Suprapubic skin (tissue), 4 donors: ENCODE results near the gene DNM3. TPM values are rescaled to one million over a fixed set of nuclear protein-coding genes. Genes with fewer than 3 reads are reported as not detected.

Experiments used
- DNase-seq, 2 donors: peaks; one replicate each; pipeline ENCODE4 v3.0.0-alpha.2; 2019; ENCODE audit warnings: low spot score in 2 of 2
- H3K27ac ChIP-seq: fragments of 200-600 bp; sonication (generic); one replicate; pipeline ENCODE4 v1.5.1; 2019
- H3K27me3 ChIP-seq: fragments of 200-600 bp; sonication (generic); one replicate; pipeline ENCODE4 v1.5.1; 2019
- H3K36me3 ChIP-seq: fragments of 200-600 bp; sonication (generic); one replicate; pipeline ENCODE4 v1.5.1; 2019
- H3K4me1 ChIP-seq: fragments of 200-600 bp; sonication (generic); one replicate; pipeline ENCODE4 v1.5.1; 2019
- H3K4me3 ChIP-seq: fragments of 200-600 bp; sonication (generic); one replicate; pipeline ENCODE4 v1.5.1; 2019; ENCODE audit warnings: mild to moderate bottlenecking
- H3K9me3 ChIP-seq: fragments of 200-600 bp; sonication (generic); one replicate; pipeline ENCODE4 v1.5.1; 2019
- CTCF ChIP-seq, 2 donors: fragments of 200-600 bp in 1 of 2; fragments of 450-650 bp in 1 of 2; sonication (generic) in 1 of 2; IDR thresholded peaks; one replicate each; pipeline ENCODE4 v1.5.1; 2016 to 2019; ENCODE audit warnings: antibody characterized with exemption in 2 of 2, mild to moderate bottlenecking in 1 of 2, moderate library complexity in 1 of 2
- EP300 ChIP-seq: sonication (generic); formaldehyde crosslinking; IDR thresholded peaks from one replicate; pipeline ENCODE4 v1.6.1; 2017; ENCODE audit warnings: antibody characterized with exemption
- POLR2A ChIP-seq, 2 donors: fragments of 450-650 bp; IDR thresholded peaks; one replicate each; pipeline ENCODE4 v1.6.1; 2017; ENCODE audit warnings: antibody characterized with exemption in 2 of 2, mild to moderate bottlenecking in 2 of 2, moderate library complexity in 2 of 2
- POLR2AphosphoS5 ChIP-seq, 3 donors: sonication (generic); formaldehyde crosslinking; IDR thresholded peaks; one replicate each; pipeline ENCODE4 v1.6.1; 2017; ENCODE audit warnings: antibody characterized with exemption in 3 of 3
- WGBS: methylation state at CpG from one replicate; pipeline ENCODE4 v1.1.5; 2018; 5-methylcytosine and 5-hydroxymethylcytosine counted together
- total RNA-seq, 4 donors: library from RNA; depleted of rRNA; stranded (reverse); fragments of >200 nt; gene quantifications; one replicate each; pipeline ENCODE4 v1.1.0, GENCODE V29; 2016

The DNM3 gene
- total RNA-seq, 4 donors from 2014 or later: 1.6 to 11.7 (median 3.7) TPM

GRCh38 chr1:172350856-172351255, 509.6 kb downstream of the DNM3 start:
- Histone ChIP-seq H3K9me3 (no peaks in the 10 kb centered on the region), H3K27ac (no peak overlapping the region), H3K27me3 (no peaks in the 10 kb centered on the region), H3K4me1 (peaks cover 11% of the 10 kb centered on the region), H3K4me3 (no peak overlapping the region), H3K36me3 (no peaks in the 10 kb centered on the region)
- no peak for TF ChIP-seq CTCF (IDR thresholded peaks at IDR 0.05)
- no peak for TF ChIP-seq POLR2AphosphoS5 (IDR thresholded peaks at IDR 0.05)
- TF ChIP-seq EP300: no peak
- DNase-seq: no peak

DNA sequence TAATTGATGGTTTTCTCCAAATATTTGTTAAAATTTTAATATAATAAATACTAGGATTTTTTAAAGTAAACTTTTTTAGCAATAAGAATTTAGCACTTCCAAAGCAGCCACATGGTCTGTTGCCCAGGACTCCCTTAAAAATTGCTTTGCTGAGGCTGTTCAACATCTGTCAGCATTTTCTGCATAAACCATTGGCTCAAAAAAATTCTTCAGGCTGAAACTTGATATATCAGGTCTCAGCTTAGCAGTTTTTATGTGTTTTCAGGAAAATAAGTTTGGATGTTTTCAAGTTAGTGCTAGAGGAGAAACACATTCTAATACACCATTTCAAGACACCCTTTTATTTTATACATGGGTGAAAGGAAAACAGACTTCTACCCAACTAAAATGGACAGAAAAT, 510.0 kb downstream of the DNM3 start:
- Histone ChIP-seq H3K36me3 (no peaks in the 10 kb centered on the region), H3K27me3 (no peaks in the 10 kb centered on the region), H3K9me3 (no peaks in the 10 kb centered on the region), H3K27ac (no peak overlapping the region), H3K4me3 (no peak overlapping the region), H3K4me1 (peaks cover 13% of the 10 kb centered on the region)
- TF ChIP-seq POLR2AphosphoS5 (IDR thresholded peaks at IDR 0.05) (no peak), CTCF (IDR thresholded peaks at IDR 0.05) (no peak), EP300 (no peak), POLR2A (IDR thresholded peaks at IDR 0.05) (no peak)
- no peak for DNase-seq

DNA sequence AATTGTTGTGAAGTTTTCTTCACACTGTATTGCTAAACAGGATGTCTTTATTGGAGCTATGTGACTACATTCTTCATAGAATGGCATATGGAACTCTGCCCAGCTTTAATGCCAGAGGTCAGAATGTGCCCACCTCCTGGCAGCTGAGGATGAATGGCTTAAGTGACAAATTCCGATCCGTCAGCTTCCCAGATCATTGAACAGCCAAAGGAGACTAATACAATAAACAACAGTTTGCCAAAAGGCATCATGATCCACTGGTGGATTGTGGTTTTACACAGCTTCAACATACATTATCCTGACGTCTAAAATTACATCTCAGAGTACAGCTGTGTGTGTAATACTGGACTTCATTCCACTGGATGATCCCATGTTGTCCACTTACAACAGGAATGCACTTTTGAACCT, 510.5 kb downstream of the DNM3 start:
- H3K4me1 ChIP-seq: peaks cover 17% of the 10 kb centered on the region
- no peaks in the 10 kb centered on the region for H3K27me3 ChIP-seq
- 67% methylated on average over 3 of the region's 3 CpGs for WGBS
- no peaks in the 10 kb centered on the region for H3K36me3 ChIP-seq
- H3K4me3 ChIP-seq: no peak overlapping the region
- no peak for TF ChIP-seq POLR2A (IDR thresholded peaks at IDR 0.05)
- TF ChIP-seq CTCF (IDR thresholded peaks at IDR 0.05): no peak
- no peak for TF ChIP-seq EP300
- H3K9me3 ChIP-seq: no peaks in the 10 kb centered on the region
- DNase-seq: no peak
- H3K27ac ChIP-seq: no peak overlapping the region

DNA sequence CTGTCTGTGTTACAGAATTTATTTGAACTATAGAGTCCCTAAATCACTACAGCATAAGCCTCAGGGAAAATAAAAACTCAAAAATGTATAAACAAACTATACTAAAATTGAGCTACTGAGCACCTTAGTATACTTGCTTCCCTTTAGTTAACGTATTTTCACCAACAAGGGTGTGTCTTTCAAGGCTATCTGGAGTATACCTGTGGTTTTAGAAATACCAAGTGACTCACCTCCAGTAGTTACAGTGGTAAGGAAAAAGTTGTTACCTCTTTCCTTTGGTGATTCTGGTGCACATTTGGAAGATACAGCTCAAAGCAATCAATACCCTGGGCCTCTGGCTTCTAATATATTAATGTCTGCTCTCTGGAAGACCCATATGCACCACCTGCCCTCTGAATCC, 511.1 kb downstream of the DNM3 start:
- H3K27ac ChIP-seq: no peak overlapping the region
- DNase-seq: no peak

More for the DNA sequence above, 511.1 kb downstream of the DNM3 start:
- TF ChIP-seq POLR2AphosphoS5 (IDR thresholded peaks at IDR 0.05) (no peak), CTCF (IDR thresholded peaks at IDR 0.05) (no peak), POLR2A (IDR thresholded peaks at IDR 0.05) (no peak), EP300 (no peak)
- H3K4me3 ChIP-seq: no peak overlapping the region
- H3K27me3 ChIP-seq: no peaks in the 10 kb centered on the region
- WGBS: 60% methylated on average over 1 of the region's 1 CpG
- H3K36me3 ChIP-seq: no peaks in the 10 kb centered on the region
- H3K9me3 ChIP-seq: no peaks in the 10 kb centered on the region
- H3K4me1 ChIP-seq: peaks cover 24% of the 10 kb centered on the region
